GM21390 (cell line): ENCODE results near the gene PSMG2.
"Not testable (repeated sequence)": the region's sequence is repeated elsewhere in the genome, so short reads cannot be mapped to it uniquely, and the experiment has no call there.

Experiments used
- ATAC-seq: cut with Tn5 transposase; IDR thresholded peaks from one replicate; pipeline ENCODE4 v1.9.1; 2021; ENCODE audit not compliant: unreplicated experiment

PSMG2 gene

GRCh38 chr18:12721495-12722275, 18.8 kb downstream of the PSMG2 start:
- no peak for ATAC-seq

GRCh38 chr18:12722731-12723130, 19.9 kb downstream of the PSMG2 start:
- ATAC-seq = no peak

GRCh38 chr18:12726331-12726730, 23.5 kb downstream of the PSMG2 start:
- no peak for ATAC-seq

GRCh38 chr18:12726774-12727550, 24.1 kb downstream of the PSMG2 start:
- ATAC-seq = no peak

GRCh38 chr18:12737243-12737902, 34.5 kb downstream of the PSMG2 start:
- no peak for ATAC-seq

GRCh38 chr18:12741351-12741750, 38.5 kb downstream of the PSMG2 start:
- no peak for ATAC-seq

GRCh38 chr18:12742453-12742852, 39.6 kb downstream of the PSMG2 start:
- ATAC-seq = no peak

GRCh38 chr18:12744103-12744502, 41.3 kb downstream of the PSMG2 start:
- ATAC-seq = no peak

- ATAC-seq = no peak
Measured at GRCh38 chr18:12745095-12745795, 42.4 kb downstream of the PSMG2 start.

- no peak for ATAC-seq
Measured at GRCh38 chr18:12747530-12748315, 44.9 kb downstream of the PSMG2 start.

GRCh38 chr18:12748671-12749070, 45.8 kb downstream of the PSMG2 start:
- ATAC-seq = no peak

GRCh38 chr18:12749121-12749520, 46.3 kb downstream of the PSMG2 start:
- ATAC-seq = no peak

GRCh38 chr18:12750076-12750714, 47.4 kb downstream of the PSMG2 start:
- ATAC-seq = peak; percentile 73

GRCh38 chr18:12750715-12751502, 48.1 kb downstream of the PSMG2 start:
- no peak for ATAC-seq

GRCh38 chr18:12751503-12751884, 48.7 kb downstream of the PSMG2 start:
- ATAC-seq = no peak

- no peak for ATAC-seq
Measured at GRCh38 chr18:12751891-12752290, 49.0 kb downstream of the PSMG2 start.

- ATAC-seq = no peak
Measured at GRCh38 chr18:12754511-12754910, 51.7 kb downstream of the PSMG2 start.

- not testable (repeated sequence) for ATAC-seq
Measured at GRCh38 chr18:12755606-12756005, 52.8 kb downstream of the PSMG2 start.

- ATAC-seq = not testable (repeated sequence)
Measured at GRCh38 chr18:12756619-12757239, 53.9 kb downstream of the PSMG2 start.
